ENCODE data around the gene CENPX. TPM values are rescaled to one million over a fixed set of nuclear protein-coding genes. Genes with fewer than 3 reads are reported as not detected.

Gene CENPX
- total RNA-seq, 1 donor from 2014 or later: 40.2 TPM

DNA sequence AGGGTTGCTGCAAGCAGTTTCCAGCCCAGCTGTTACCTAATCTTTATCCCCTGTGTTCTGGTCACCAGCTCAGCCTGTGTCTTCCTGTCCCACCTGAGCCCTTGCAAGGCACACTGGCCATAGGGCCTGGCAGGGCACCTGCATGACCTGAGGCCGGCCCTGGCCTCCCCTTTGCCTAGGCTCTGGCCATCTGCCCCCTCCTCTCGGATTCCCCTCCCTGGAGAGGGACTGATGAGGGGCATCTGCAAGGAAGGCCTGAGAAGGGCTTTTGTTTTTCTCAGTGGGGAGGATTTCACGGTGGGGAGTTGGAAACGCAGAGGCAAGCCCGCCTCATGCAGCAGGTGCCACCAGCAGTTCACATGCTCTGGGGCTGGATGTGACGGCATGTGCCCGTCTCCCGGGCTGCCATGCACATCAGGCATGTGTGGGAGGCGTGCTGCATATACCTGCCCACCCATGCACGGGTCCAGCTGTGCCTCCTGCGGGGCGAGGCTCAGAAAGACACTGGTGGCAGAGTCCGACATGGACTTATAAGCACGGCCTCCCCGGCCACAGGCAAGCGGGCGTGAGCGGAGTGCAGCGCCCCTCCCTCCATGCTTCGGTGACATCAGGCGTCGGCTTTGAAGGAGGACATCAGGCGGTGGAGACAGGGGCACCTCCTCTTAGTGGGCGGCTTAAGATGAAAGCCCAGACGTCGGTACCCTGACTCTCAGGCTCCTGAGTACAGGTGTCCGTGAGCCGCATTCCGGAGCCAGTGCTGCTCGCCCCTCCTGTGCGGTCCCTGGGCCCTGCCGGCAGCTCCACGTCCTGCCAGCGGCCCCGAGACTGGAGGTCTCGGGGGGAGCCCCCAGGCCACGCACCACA lies 28.7 kb downstream of the CENPX start:
- Histone ChIP-seq H3K27ac (no peak overlapping the region), H3K9me3 (no peaks in the 10 kb centered on the region), H3K36me3 (peaks cover 4% of the 10 kb centered on the region), H3K4me3 (no peak overlapping the region), H3K27me3 (no peaks in the 10 kb centered on the region), H3K4me1 (peaks cover 26% of the 10 kb centered on the region)
- no peak for DNase-seq
- no peak for ATAC-seq
- TF ChIP-seq, protein P1, sequence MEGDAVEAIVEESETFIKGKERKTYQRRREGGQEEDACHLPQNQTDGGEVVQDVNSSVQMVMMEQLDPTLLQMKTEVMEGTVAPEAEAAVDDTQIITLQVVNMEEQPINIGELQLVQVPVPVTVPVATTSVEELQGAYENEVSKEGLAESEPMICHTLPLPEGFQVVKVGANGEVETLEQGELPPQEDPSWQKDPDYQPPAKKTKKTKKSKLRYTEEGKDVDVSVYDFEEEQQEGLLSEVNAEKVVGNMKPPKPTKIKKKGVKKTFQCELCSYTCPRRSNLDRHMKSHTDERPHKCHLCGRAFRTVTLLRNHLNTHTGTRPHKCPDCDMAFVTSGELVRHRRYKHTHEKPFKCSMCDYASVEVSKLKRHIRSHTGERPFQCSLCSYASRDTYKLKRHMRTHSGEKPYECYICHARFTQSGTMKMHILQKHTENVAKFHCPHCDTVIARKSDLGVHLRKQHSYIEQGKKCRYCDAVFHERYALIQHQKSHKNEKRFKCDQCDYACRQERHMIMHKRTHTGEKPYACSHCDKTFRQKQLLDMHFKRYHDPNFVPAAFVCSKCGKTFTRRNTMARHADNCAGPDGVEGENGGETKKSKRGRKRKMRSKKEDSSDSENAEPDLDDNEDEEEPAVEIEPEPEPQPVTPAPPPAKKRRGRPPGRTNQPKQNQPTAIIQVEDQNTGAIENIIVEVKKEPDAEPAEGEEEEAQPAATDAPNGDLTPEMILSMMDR (IDR thresholded peaks at IDR 0.05): no peak
- intact Hi-C loops (cut with DNase I): no loop called here

- DNase-seq: no peak
- ATAC-seq: no peak
Observed at GRCh38 chr17:81992306-81993102, 30.2 kb downstream of the CENPX start.

DNA sequence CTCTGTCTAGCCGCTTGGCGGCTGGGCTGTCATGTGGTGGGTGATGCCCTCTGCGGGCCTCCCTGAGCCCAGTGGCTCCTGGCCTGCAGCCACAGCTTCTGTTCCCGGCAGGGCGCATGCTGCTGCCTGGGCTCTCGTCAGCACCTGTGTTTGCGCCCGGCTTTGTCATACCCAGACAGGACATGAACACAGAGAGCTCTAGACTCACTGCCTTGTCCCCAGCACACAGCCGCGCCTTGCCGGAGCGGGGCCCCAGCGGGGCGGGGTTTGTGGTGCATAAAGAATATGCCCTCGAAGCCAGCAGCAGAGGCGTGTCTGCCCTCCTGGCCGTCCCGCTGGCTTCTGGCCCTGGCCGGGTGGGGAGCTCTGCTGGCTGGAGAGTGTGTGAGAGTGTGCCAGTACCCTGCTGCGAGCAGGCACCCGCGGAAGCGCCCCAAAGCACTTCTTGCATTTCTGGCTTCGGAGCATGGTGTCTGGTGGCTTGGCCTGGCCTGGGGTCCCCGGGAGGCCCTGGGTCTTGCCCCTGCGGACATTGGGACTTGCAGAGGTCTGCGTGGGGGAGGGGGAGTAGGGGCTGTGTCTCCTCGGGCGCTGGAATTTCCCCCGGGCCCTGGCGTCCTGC lies 30.9 kb downstream of the CENPX start:
- Histone ChIP-seq H3K9me3 (no peaks in the 10 kb centered on the region), H3K27me3 (no peaks in the 10 kb centered on the region), H3K4me3 (no peak overlapping the region), H3K27ac (peak overlapping the region; percentile 25), H3K4me1 (peaks cover 26% of the 10 kb centered on the region), H3K36me3 (peaks cover 4% of the 10 kb centered on the region)
- DNase-seq (peak; percentile 97), ATAC-seq (peak; percentile 91)
- TF ChIP-seq, protein P1 (IDR thresholded peaks at IDR 0.05): no peak
- intact Hi-C loops (cut with DNase I): no loop called here

More at GRCh38 chr17:81992306-81993102, 30.2 kb downstream of the CENPX start:
- Histone ChIP-seq H3K27ac (peak overlapping the region; percentile 25), H3K4me1 (peaks cover 26% of the 10 kb centered on the region), H3K4me3 (no peak overlapping the region), H3K36me3 (peaks cover 4% of the 10 kb centered on the region), H3K27me3 (no peaks in the 10 kb centered on the region), H3K9me3 (no peaks in the 10 kb centered on the region)
- intact Hi-C loops (cut with DNase I): no loop called here
- TF ChIP-seq, protein P1 (IDR thresholded peaks at IDR 0.05): no peak

- no peaks in the 10 kb centered on the region for H3K27me3 ChIP-seq
- H3K27ac ChIP-seq: peak overlapping the region; percentile 25
- no peak for DNase-seq
- no peak overlapping the region for H3K4me3 ChIP-seq
- TF ChIP-seq, protein P1 (IDR thresholded peaks at IDR 0.05): no peak
- peaks cover 26% of the 10 kb centered on the region for H3K4me1 ChIP-seq
- peaks cover 6% of the 10 kb centered on the region for H3K36me3 ChIP-seq
- no peak for ATAC-seq
- no peaks in the 10 kb centered on the region for H3K9me3 ChIP-seq
- intact Hi-C loops (cut with DNase I): no loop called here
Observed at GRCh38 chr17:81990836-81991683, 31.6 kb downstream of the CENPX start.

All from upper lobe of right lung (tissue), 1 donor.